WTC11 (cell line): ENCODE results near the gene RPL35.

Source experiments
- AFF4 ChIP-seq: sonication (generic); formaldehyde crosslinking; IDR thresholded peaks from 2 replicates; pipeline ENCODE4 v1.8.1; 2023; ENCODE audit warnings: mild to moderate bottlenecking, missing genetic modification reagents, borderline replicate concordance
- CTCF ChIP-seq: fragments of 200-600 bp; IDR thresholded peaks from 2 replicates; pipeline ENCODE4 v1.8.0; 2022; ENCODE audit warnings: antibody characterized with exemption
- FOXP1 ChIP-seq: sonication (generic); formaldehyde crosslinking; IDR thresholded peaks from 2 replicates; pipeline ENCODE4 v1.8.0; 2022; ENCODE audit warnings: missing genetic modification reagents, mild to moderate bottlenecking, moderate library complexity, borderline replicate concordance
- MAX ChIP-seq: sonication (generic); formaldehyde crosslinking; IDR thresholded peaks from 2 replicates; pipeline ENCODE4 v1.8.0; 2022; ENCODE audit warnings: mild to moderate bottlenecking, missing genetic modification reagents
- NR3C1 ChIP-seq: sonication (generic); formaldehyde crosslinking; conservative IDR thresholded peaks from 2 replicates; pipeline ENCODE4 v1.8.1; 2023; ENCODE audit warnings: low read depth, mild to moderate bottlenecking, missing genetic modification reagents
- SMAD4 ChIP-seq: sonication (generic); formaldehyde crosslinking; IDR thresholded peaks from 2 replicates; pipeline ENCODE4 v1.8.0; 2022; ENCODE audit warnings: mild to moderate bottlenecking, missing genetic modification reagents
- ZNF423 ChIP-seq: fragments of 250-450 bp; sonication (Bioruptor Pico); IDR thresholded peaks from 2 replicates; pipeline ENCODE4 v2.1.2; 2022; ENCODE audit warnings: mild to moderate bottlenecking, moderate library complexity

- TF ChIP-seq NR3C1 (no peak), MAX (no peak), FOXP1 (CRISPR knock-in tag) (no peak), SMAD4 (CRISPR knock-in tag) (no peak), ZNF423 (CRISPR knock-in tag) (no peak), CTCF (no peak), AFF4 (CRISPR knock-in tag) (no peak)
These were observed 53.4 kb downstream of the RPL35 start for GRCh38 chr9:124808246-124808956.
